Upper lobe of left lung (tissue), 6 donors: ENCODE measurements around the gene CRELD2. TPM values are rescaled to one million over a fixed set of nuclear protein-coding genes. Genes with fewer than 3 reads are reported as not detected.

Experiments used
- ATAC-seq, 2 donors: fragments of 200-7000 bp; cut with Tn5 transposase; one replicate each; pipeline ENCODE4 v1.9.1; 2022; ENCODE audit warnings: mild to moderate bottlenecking in 2 of 2, moderate library complexity in 2 of 2; ENCODE audit not compliant: low FRiP score in 2 of 2
- DNase-seq, 2 donors: peaks; one replicate each; pipeline ENCODE4 v3.0.0-alpha.2; 2019 to 2020
- H3K27ac ChIP-seq, 4 donors: fragments of 200-600 bp; sonication (generic); one replicate each; pipeline ENCODE4 v1.5.1; 2016 to 2019
- H3K27me3 ChIP-seq, 4 donors: fragments of 200-600 bp; sonication (generic); one replicate each; pipeline ENCODE4 v1.5.1; 2017 to 2019
- H3K36me3 ChIP-seq, 4 donors: fragments of 200-600 bp; sonication (generic); one replicate each; pipeline ENCODE4 v1.5.1; 2016 to 2019
- H3K4me1 ChIP-seq, 4 donors: fragments of 200-600 bp; sonication (generic); one replicate each; pipeline ENCODE4 v1.5.1; 2018 to 2019
- H3K4me3 ChIP-seq, 4 donors: fragments of 200-600 bp; sonication (generic); one replicate each; pipeline ENCODE4 v1.5.1; 2017 to 2019; ENCODE audit warnings: mild to moderate bottlenecking in 2 of 4, moderate library complexity in 1 of 4
- H3K9me3 ChIP-seq, 4 donors: fragments of 200-600 bp; sonication (generic); one replicate each; pipeline ENCODE4 v1.5.1; 2018 to 2019
- CTCF ChIP-seq, 6 experiments: fragments of 450-650 bp in 4 of 6; fragments of 200-600 bp in 2 of 6; sonication (generic) in 2 of 6; IDR thresholded peaks; one replicate each; pipeline ENCODE4 v1.5.1; 2016 to 2019; ENCODE audit warnings: antibody characterized with exemption in 6 of 6
- EP300 ChIP-seq, 4 donors: sonication (generic); formaldehyde crosslinking; IDR thresholded peaks; one replicate each; pipeline ENCODE4 v1.5.1; 2017; ENCODE audit warnings: antibody characterized with exemption in 4 of 4, control low read depth in 2 of 4
- POLR2A ChIP-seq, 4 donors: fragments of 450-650 bp; IDR thresholded peaks; one replicate each; pipeline ENCODE4 v1.5.1; 2016 to 2017; ENCODE audit warnings: antibody characterized with exemption in 4 of 4, mild to moderate bottlenecking in 2 of 4
- POLR2AphosphoS5 ChIP-seq, 2 donors: sonication (generic); formaldehyde crosslinking; IDR thresholded peaks; one replicate each; pipeline ENCODE4 v1.5.1; 2017; ENCODE audit warnings: antibody characterized with exemption in 2 of 2
- WGBS, 2 donors: methylation state at CpG; one replicate each; pipeline ENCODE4 v1.1.5; 2017 to 2018; 5-methylcytosine and 5-hydroxymethylcytosine counted together
- total RNA-seq, 6 donors: library from RNA; depleted of rRNA in 4 of 6; stranded (reverse); fragments of >200 nt in 4 of 6; gene quantifications; one replicate each; pipeline versions ENCODE4 v1.1.0 to v1.2.1, GENCODE V29; 2016 to 2021
- donor health status: DM: no; HTN: no; CAD: no; lungs with moderate emphysema.
- donor health status: DM: no; HTN: yes; CAD: no; lungs with severe emphysema.

CRELD2 gene
- total RNA-seq, 6 donors from 2014 or later: 31.2 to 72.6 (median 46.9) TPM

GRCh38 chr22:49953027-49953679, 34.7 kb downstream of the CRELD2 start:
- no peak for ATAC-seq
- peaks cover 58 to 77% (median 73%) of the 10 kb centered on the region in 4 donors for H3K4me1 ChIP-seq

GRCh38 chr22:49953680-49954344, 35.4 kb downstream of the CRELD2 start:
- H3K4me3 ChIP-seq: no peak overlapping the region
- H3K27me3 ChIP-seq: no peaks in the 10 kb centered on the region
- no peaks in the 10 kb centered on the region for H3K9me3 ChIP-seq
- 54% methylated on average over 14 of the region's 18 CpGs; no CpG with 5 or more reads in 1 of the 2 donors for WGBS, 2 donors
- no peaks in the 10 kb centered on the region for H3K36me3 ChIP-seq
- DNase-seq (peak; percentile 77 to 79), ATAC-seq (no peak)
- peak overlapping the region; percentile 90 to 99 (median 91) for H3K27ac ChIP-seq
- TF ChIP-seq POLR2A (IDR thresholded peaks at IDR 0.05): no peak
- peak in 1 of 6 experiments; percentile 0 for TF ChIP-seq CTCF (IDR thresholded peaks at IDR 0.05)
- no peak for TF ChIP-seq EP300 (IDR thresholded peaks at IDR 0.05)
- TF ChIP-seq POLR2AphosphoS5 (IDR thresholded peaks at IDR 0.05): peak in 1 of 2 donors; percentile 5
- H3K4me1 ChIP-seq: peaks cover 65 to 83% (median 78%) of the 10 kb centered on the region in 4 donors

More at GRCh38 chr22:49953027-49953679, 34.7 kb downstream of the CRELD2 start:
- peak; percentile 83 to 86 for DNase-seq
- no peaks in the 10 kb centered on the region for H3K9me3 ChIP-seq
- no peaks in the 10 kb centered on the region for H3K27me3 ChIP-seq
- no peak overlapping the region for H3K4me3 ChIP-seq
- WGBS, 2 donors: 62 to 70% methylated on average over 16 to 18 of the region's 20 CpGs
- TF ChIP-seq POLR2A (IDR thresholded peaks at IDR 0.05) (peak in 1 of 4 donors; percentile 56), POLR2AphosphoS5 (IDR thresholded peaks at IDR 0.05) (peak in 1 of 2 donors; percentile 28), CTCF (IDR thresholded peaks at IDR 0.05) (peak in 3 of 6 experiments; percentile 9 to 35 (median 12)), EP300 (IDR thresholded peaks at IDR 0.05) (peak in 1 of 4 donors; percentile 54)
- H3K36me3 ChIP-seq: no peaks in the 10 kb centered on the region
- H3K27ac ChIP-seq: peak overlapping the region; percentile 90 to 99 (median 91)

- Histone ChIP-seq H3K27me3 (no peaks in the 10 kb centered on the region), H3K36me3 (no peaks in the 10 kb centered on the region), H3K27ac (peak overlapping the region; percentile 90 to 99 (median 91)), H3K4me3 (no peak overlapping the region), H3K4me1 (peaks cover 70 to 88% (median 83%) of the 10 kb centered on the region in 4 donors), H3K9me3 (no peaks in the 10 kb centered on the region)
- TF ChIP-seq POLR2AphosphoS5 (IDR thresholded peaks at IDR 0.05) (peak in 1 of 2 donors; percentile 16), CTCF (IDR thresholded peaks at IDR 0.05) (no peak), POLR2A (IDR thresholded peaks at IDR 0.05) (peak in 1 of 4 donors; percentile 68), EP300 (IDR thresholded peaks at IDR 0.05) (peak in 1 of 4 donors; percentile 30)
- peak; percentile 74 to 89 for DNase-seq
- peak in 1 of 2 donors; percentile 44 for ATAC-seq
- 53 to 65% methylated on average over 3 to 6 of the region's 8 CpGs for WGBS, 2 donors
These were observed 35.9 kb downstream of the CRELD2 start for GRCh38 chr22:49954354-49954753.

- no peaks in the 10 kb centered on the region for H3K27me3 ChIP-seq
- peaks cover 76 to 89% (median 83%) of the 10 kb centered on the region in 4 donors for H3K4me1 ChIP-seq
- peak overlapping the region; percentile 90 to 99 (median 91) for H3K27ac ChIP-seq
- H3K9me3 ChIP-seq: no peaks in the 10 kb centered on the region
- peak in 1 of 2 donors; percentile 72 for DNase-seq
- WGBS, 2 donors: 34 to 74% methylated on average over 4 to 6 of the region's 15 CpGs
- no peaks in the 10 kb centered on the region for H3K36me3 ChIP-seq
- no peak for ATAC-seq
- no peak overlapping the region for H3K4me3 ChIP-seq
- TF ChIP-seq EP300 (IDR thresholded peaks at IDR 0.05) (no peak), POLR2AphosphoS5 (IDR thresholded peaks at IDR 0.05) (no peak), CTCF (IDR thresholded peaks at IDR 0.05) (no peak), POLR2A (IDR thresholded peaks at IDR 0.05) (no peak)
These were observed 36.7 kb downstream of the CRELD2 start for GRCh38 chr22:49954991-49955580.
